GM19025 (cell line): ENCODE data around the gene MLNR.

Experiments
- ATAC-seq: cut with Tn5 transposase; IDR thresholded peaks from one replicate; pipeline ENCODE4 v1.9.1; 2021; ENCODE audit warnings: mild to moderate bottlenecking, low read depth, moderate library complexity; ENCODE audit not compliant: unreplicated experiment

The MLNR gene

GRCh38 chr13:49225223-49226042, 5.3 kb downstream of the MLNR start:
- no peak for ATAC-seq

- ATAC-seq: no peak
Measured at GRCh38 chr13:49226613-49227012, 6.5 kb downstream of the MLNR start.

- ATAC-seq: no peak
Measured at GRCh38 chr13:49234741-49235140, 14.6 kb downstream of the MLNR start.

- no peak for ATAC-seq
Measured at GRCh38 chr13:49235856-49236431, 15.8 kb downstream of the MLNR start.

GRCh38 chr13:49238621-49239020, 18.5 kb downstream of the MLNR start:
- no peak for ATAC-seq

GRCh38 chr13:49240017-49240416, 19.9 kb downstream of the MLNR start:
- no peak for ATAC-seq

- no peak for ATAC-seq
Measured at GRCh38 chr13:49241296-49241695, 21.2 kb downstream of the MLNR start.

GRCh38 chr13:49245101-49245500, 25.0 kb downstream of the MLNR start:
- ATAC-seq: no peak

GRCh38 chr13:49246850-49247642, 26.9 kb downstream of the MLNR start:
- ATAC-seq: peak; percentile 34

GRCh38 chr13:49247643-49248621, 27.8 kb downstream of the MLNR start, which contains the start of gene CDADC1:
Gene CDADC1 (plus strand): TSS chr13:49247925. CDS start chr13:49248038, 113 bp downstream.
- ATAC-seq: peak; percentile 96

- ATAC-seq: no peak
Measured at GRCh38 chr13:49248622-49249002, 28.5 kb downstream of the MLNR start.

- ATAC-seq: no peak
Measured at GRCh38 chr13:49251326-49251725, 31.2 kb downstream of the MLNR start.

- no peak for ATAC-seq
Measured at GRCh38 chr13:49253310-49253709, 33.2 kb downstream of the MLNR start.

- ATAC-seq: no peak
Measured at GRCh38 chr13:49254007-49254406, 33.9 kb downstream of the MLNR start.

GRCh38 chr13:49256841-49257240, 36.7 kb downstream of the MLNR start:
- no peak for ATAC-seq

- ATAC-seq: no peak
Measured at GRCh38 chr13:49258089-49258796, 38.1 kb downstream of the MLNR start.

GRCh38 chr13:49259586-49259985, 39.4 kb downstream of the MLNR start:
- ATAC-seq: no peak

- no peak for ATAC-seq
Measured at GRCh38 chr13:49262634-49263033, 42.5 kb downstream of the MLNR start.

- ATAC-seq: no peak
Measured at GRCh38 chr13:49265822-49266221, 45.7 kb downstream of the MLNR start.

GRCh38 chr13:49271264-49271663, 51.1 kb downstream of the MLNR start:
- ATAC-seq: no peak
